GM12878 (cell line): ENCODE data around the gene VEPH1.

Source experiments
- CHD1 ChIP-seq: IDR thresholded peaks from 2 replicates; pipeline ENCODE4 v1.6.1; 2012; ENCODE audit warnings: low read depth, low read length, improper control_type of control experiment
- EP300 ChIP-seq, 2 experiments: fragments of 150-350 bp in 1 of 2; IDR thresholded peaks; 2 replicates each; pipeline ENCODE4 v1.6.1; 2011 to 2012; ENCODE audit warnings: low read depth in 2 of 2, low read length in 2 of 2, borderline replicate concordance in 1 of 2, improper control_type of control experiment in 1 of 2, inconsistent platforms in 1 of 2; ENCODE audit not compliant: control insufficient read depth in 1 of 2
- EZH2 ChIP-seq: IDR thresholded peaks from 2 replicates; pipeline ENCODE4 v1.6.1; 2012; ENCODE audit warnings: low read depth, mild to moderate bottlenecking, control low read depth, inconsistent platforms, low read length, borderline replicate concordance; ENCODE audit not compliant: control insufficient read depth
- MYB ChIP-seq: fragments of 150-350 bp; IDR thresholded peaks from 2 replicates; pipeline ENCODE4 v1.6.1; 2014; ENCODE audit warnings: mild to moderate bottlenecking, low read depth, low read length, borderline replicate concordance
- NBN ChIP-seq: fragments of 450-650 bp; IDR thresholded peaks from 2 replicates; pipeline ENCODE4 v1.6.1; 2016
- POLR2A ChIP-seq: IDR thresholded peaks from 2 replicates; pipeline ENCODE4 v1.6.1; 2011; ENCODE audit warnings: low read depth, mild to moderate bottlenecking, low read length
- SMARCA5 ChIP-seq: fragments of 450-650 bp; IDR thresholded peaks from 2 replicates; pipeline ENCODE4 v1.6.1; 2017; ENCODE audit warnings: mild to moderate bottlenecking
- ZBTB33 ChIP-seq: fragments of 450-650 bp; IDR thresholded peaks from 2 replicates; pipeline ENCODE4 v1.6.1; 2017; ENCODE audit warnings: mild to moderate bottlenecking
- ZNF207 ChIP-seq: fragments of 450-650 bp; IDR thresholded peaks from 2 replicates; pipeline ENCODE4 v1.6.1; 2014; ENCODE audit warnings: antibody characterized with exemption, mild to moderate bottlenecking, borderline replicate concordance
- ZNF274 ChIP-seq: IDR thresholded peaks from one replicate; pipeline ENCODE4 v1.8.0; 2011; ENCODE audit not compliant: insufficient read length, insufficient read depth

GRCh38 chr3:157447026-157447694, 56.1 kb downstream of the VEPH1 start:
- no peak for TF ChIP-seq MYB
- TF ChIP-seq EP300 (IDR thresholded peaks at IDR 0.05; ENCODE audit: borderline replicate concordance in 1 of 2, control insufficient read depth in 1 of 2, low read depth in 2 of 2, low read length in 2 of 2): no peak
- no peak for TF ChIP-seq CHD1
- no peak for TF ChIP-seq POLR2A
- no peak for TF ChIP-seq EZH2
- no peak for TF ChIP-seq SMARCA5
- no peak for TF ChIP-seq NBN
- TF ChIP-seq ZBTB33: no peak
- no peak for TF ChIP-seq ZNF274
- no peak for TF ChIP-seq ZNF207
